Parathyroid adenoma (tissue), 2 donors: ENCODE data around the gene FNDC3B.

Source experiments
- H2AFZ ChIP-seq: fragments of 300-600 bp; sonication (generic); one replicate; pipeline ENCODE4 v1.7.0; 2017; ENCODE audit warnings: antibody characterized with exemption, mild to moderate bottlenecking
- H3K27ac ChIP-seq: fragments of 300-600 bp; sonication (generic); one replicate; pipeline ENCODE4 v1.7.0; 2017
- H3K27me3 ChIP-seq: fragments of 300-600 bp; sonication (generic); one replicate; pipeline ENCODE4 v1.7.0; 2017; ENCODE audit warnings: low read length; ENCODE audit not compliant: control insufficient read depth, insufficient read depth
- H3K36me3 ChIP-seq: fragments of 300-600 bp; sonication (generic); one replicate; pipeline ENCODE4 v1.7.0; 2017; ENCODE audit warnings: low read length; ENCODE audit not compliant: control insufficient read depth, insufficient read depth
- H3K4me1 ChIP-seq: fragments of 300-600 bp; sonication (generic); one replicate; pipeline ENCODE4 v1.7.0; 2017; ENCODE audit warnings: control low read depth
- H3K4me2 ChIP-seq: fragments of 300-600 bp; sonication (generic); one replicate; pipeline ENCODE4 v1.7.0; 2017; ENCODE audit warnings: low read length
- H3K4me3 ChIP-seq: fragments of 300-600 bp; sonication (generic); one replicate; pipeline ENCODE4 v1.7.0; 2017; ENCODE audit warnings: low read depth, low read length
- H3K79me2 ChIP-seq: fragments of 300-600 bp; sonication (generic); one replicate; pipeline ENCODE4 v1.7.0; 2017; ENCODE audit warnings: control low read depth
- H3K9ac ChIP-seq: fragments of 300-600 bp; sonication (generic); one replicate; pipeline ENCODE4 v1.7.0; 2017; ENCODE audit warnings: mild to moderate bottlenecking
- H3K9me3 ChIP-seq: fragments of 300-600 bp; sonication (generic); one replicate; pipeline ENCODE4 v1.7.0; 2017; ENCODE audit warnings: low read length; ENCODE audit not compliant: control insufficient read depth
- CTCF ChIP-seq: fragments of 300-600 bp; sonication (generic); IDR thresholded peaks from one replicate; pipeline ENCODE4 v1.7.0; 2017; ENCODE audit warnings: antibody characterized with exemption, mild to moderate bottlenecking
- donor health status: primary hyperparathyroidism.

Gene FNDC3B

GRCh38 chr3:172112734-172113120 lies 73.3 kb downstream of the FNDC3B start:
- Histone ChIP-seq H3K4me1 (no peaks in the 10 kb centered on the region), H2AFZ (no peak overlapping the region), H3K4me3 (no peak overlapping the region), H3K9me3 (no peaks in the 10 kb centered on the region), H3K27me3 (no peaks in the 10 kb centered on the region), H3K27ac (no peak overlapping the region), H3K79me2 (peaks cover 49% of the 10 kb centered on the region), H3K4me2 (no peak overlapping the region), H3K9ac (no peak overlapping the region), H3K36me3 (no peaks in the 10 kb centered on the region)
- no peak for TF ChIP-seq CTCF

GRCh38 chr3:172113710-172114109 lies 74.3 kb downstream of the FNDC3B start:
- Histone ChIP-seq H2AFZ (no peak overlapping the region), H3K27ac (no peak overlapping the region), H3K9ac (no peak overlapping the region), H3K36me3 (no peaks in the 10 kb centered on the region), H3K79me2 (peaks cover 50% of the 10 kb centered on the region), H3K4me1 (no peaks in the 10 kb centered on the region), H3K27me3 (no peaks in the 10 kb centered on the region), H3K4me2 (no peak overlapping the region), H3K4me3 (no peak overlapping the region), H3K9me3 (no peaks in the 10 kb centered on the region)
- no peak for TF ChIP-seq CTCF

- H3K9me3 ChIP-seq, result no peaks in the 10 kb centered on the region
- no peak overlapping the region for H2AFZ ChIP-seq
- H3K4me1 ChIP-seq, result no peaks in the 10 kb centered on the region
- no peak overlapping the region for H3K27ac ChIP-seq
- no peaks in the 10 kb centered on the region for H3K36me3 ChIP-seq
- H3K27me3 ChIP-seq, result no peaks in the 10 kb centered on the region
- H3K79me2 ChIP-seq, result peaks cover 50% of the 10 kb centered on the region
- no peak overlapping the region for H3K4me3 ChIP-seq
- no peak overlapping the region for H3K9ac ChIP-seq
- H3K4me2 ChIP-seq, result no peak overlapping the region
- TF ChIP-seq CTCF, result no peak
These were observed 75.7 kb downstream of the FNDC3B start for GRCh38 chr3:172115059-172115458.

- peaks cover 45% of the 10 kb centered on the region for H3K79me2 ChIP-seq
- H2AFZ ChIP-seq, result no peak overlapping the region
- no peak overlapping the region for H3K4me3 ChIP-seq
- no peak overlapping the region for H3K9ac ChIP-seq
- no peak for TF ChIP-seq CTCF
- no peaks in the 10 kb centered on the region for H3K36me3 ChIP-seq
- H3K4me2 ChIP-seq, result no peak overlapping the region
- no peaks in the 10 kb centered on the region for H3K9me3 ChIP-seq
- no peak overlapping the region for H3K27ac ChIP-seq
- H3K27me3 ChIP-seq, result no peaks in the 10 kb centered on the region
- no peaks in the 10 kb centered on the region for H3K4me1 ChIP-seq
These were observed 76.4 kb downstream of the FNDC3B start for GRCh38 chr3:172115787-172116186.

- H3K27me3 ChIP-seq, result no peaks in the 10 kb centered on the region
- peaks cover 45% of the 10 kb centered on the region for H3K79me2 ChIP-seq
- TF ChIP-seq CTCF, result no peak
- no peaks in the 10 kb centered on the region for H3K36me3 ChIP-seq
- H2AFZ ChIP-seq, result no peak overlapping the region
- H3K27ac ChIP-seq, result no peak overlapping the region
- H3K4me1 ChIP-seq, result no peaks in the 10 kb centered on the region
- no peak overlapping the region for H3K9ac ChIP-seq
- H3K4me2 ChIP-seq, result no peak overlapping the region
- no peaks in the 10 kb centered on the region for H3K9me3 ChIP-seq
- H3K4me3 ChIP-seq, result no peak overlapping the region
These were observed 78.6 kb downstream of the FNDC3B start for GRCh38 chr3:172118019-172118418.
